Left lung (tissue), 10 donors: ENCODE results near the gene ST7. TPM values are rescaled to one million over a fixed set of nuclear protein-coding genes. Genes with fewer than 3 reads are reported as not detected.

Source experiments
- ATAC-seq: fragments of 200-7000 bp; cut with Tn5 transposase; one replicate; pipeline ENCODE4 v1.9.1; 2020; ENCODE audit warnings: moderate library complexity
- DNase-seq, 4 donors: peaks; one replicate each; pipeline ENCODE4 v3.0.0-alpha.2; 2013 to 2020
- H3K27ac ChIP-seq, 2 donors: fragments of 200-600 bp; sonication (generic) in 1 of 2; one replicate each; pipeline versions ENCODE4 v1.5.0 to v1.8.0; 2020 to 2021
- H3K27me3 ChIP-seq, 2 donors: fragments of 200-600 bp; sonication (generic) in 1 of 2; one replicate each; pipeline versions ENCODE4 v1.5.0 to v1.8.0; 2020 to 2021
- H3K36me3 ChIP-seq, 2 donors: fragments of 200-600 bp; sonication (generic) in 1 of 2; one replicate each; pipeline versions ENCODE4 v1.5.0 to v1.8.0; 2020 to 2021
- H3K4me1 ChIP-seq, 2 donors: fragments of 200-600 bp; one replicate each; pipeline ENCODE4 v1.8.0; 2021
- H3K4me3 ChIP-seq, 2 donors: fragments of 200-600 bp; sonication (generic) in 1 of 2; one replicate each; pipeline versions ENCODE4 v1.5.0 to v1.8.0; 2020 to 2021; ENCODE audit warnings: mild to moderate bottlenecking in 1 of 2
- H3K9me3 ChIP-seq, 2 donors: fragments of 200-600 bp; sonication (generic) in 1 of 2; one replicate each; pipeline versions ENCODE4 v1.5.0 to v1.8.0; 2020 to 2021
- CTCF ChIP-seq, 2 donors: fragments of 200-600 bp; sonication (generic) in 1 of 2; IDR thresholded peaks; one replicate each; pipeline versions ENCODE4 v1.5.0 to v1.8.0; 2021; ENCODE audit warnings: antibody characterized with exemption in 2 of 2
- intact Hi-C, 2 donors: fragments of 100-400 bp; cut with DNase I; formaldehyde crosslinking; loops; one replicate each; pipeline versions ENCODE4 v1.11.2 to v1.14.2; 2022
- polyA plus RNA-seq, 6 donors: library from polyadenylated mRNA; unstranded; fragments of 120-200 nt; gene quantifications; one replicate each; pipeline ENCODE4 v1.2.1, GENCODE V29; 2013; ENCODE audit not compliant: insufficient read length in 6 of 6
- total RNA-seq, 2 donors: library from RNA; stranded (reverse); fragmentation: NEBNext Ultra II Directional; extraction: Animal tissue kit (Norgen Biotek cat#: 25700); gene quantifications; one replicate each; pipeline ENCODE4 v1.2.1, GENCODE V29; 2021
- donor health status: DM: no; HTN: yes; CAD: no.
- donor health status: DM: no; HTN: no; CAD: no.

ST7 gene
- total and polyA plus RNA-seq, 8 donors, result 36.3 to 60.6 (median 48.4) TPM

- no peak overlapping the region for H3K27ac ChIP-seq
- intact Hi-C loops, result loop anchor here in 1 of 2 donors (10.0 kb wide), 1 partner anchor 184 kb away; no protein-coding TSS in a partner anchor
- TF ChIP-seq CTCF (IDR thresholded peaks at IDR 0.05), result no peak
- ATAC-seq (no peak), DNase-seq (no peak)
- H3K4me3 ChIP-seq, result no peak overlapping the region
- H3K9me3 ChIP-seq, result no peaks in the 10 kb centered on the region
- H3K4me1 ChIP-seq, result no peaks in the 10 kb centered on the region
- H3K27me3 ChIP-seq, result no peaks in the 10 kb centered on the region
- H3K36me3 ChIP-seq, result no peaks in the 10 kb centered on the region
Observed at GRCh38 chr7:117200786-117201458, 247.6 kb downstream of the ST7 start.

GRCh38 chr7:117202511-117202910 lies 249.2 kb downstream of the ST7 start:
- TF ChIP-seq CTCF (IDR thresholded peaks at IDR 0.05), result no peak
- intact Hi-C loops, result loop anchor here in 1 of 2 donors (10.0 kb wide), 1 partner anchor 182 kb away; no protein-coding TSS in a partner anchor
- ATAC-seq, result no peak

GRCh38 chr7:117203205-117203604 lies 249.9 kb downstream of the ST7 start:
- no peak for TF ChIP-seq CTCF (IDR thresholded peaks at IDR 0.05)
- no peak for DNase-seq
- no peaks in the 10 kb centered on the region for H3K27me3 ChIP-seq
- no peaks in the 10 kb centered on the region for H3K36me3 ChIP-seq
- H3K4me3 ChIP-seq, result no peak overlapping the region
- H3K4me1 ChIP-seq, result no peaks in the 10 kb centered on the region
- H3K27ac ChIP-seq, result no peak overlapping the region
- H3K9me3 ChIP-seq, result no peaks in the 10 kb centered on the region
- ATAC-seq, result no peak
- intact Hi-C loops, result loop anchor here in 1 of 2 donors (10.0 kb wide), 1 partner anchor 182 kb away; no protein-coding TSS in a partner anchor

More at GRCh38 chr7:117202511-117202910, 249.2 kb downstream of the ST7 start:
- no peaks in the 10 kb centered on the region for H3K9me3 ChIP-seq
- no peaks in the 10 kb centered on the region for H3K4me1 ChIP-seq
- no peak overlapping the region for H3K4me3 ChIP-seq
- DNase-seq, result no peak
- no peak overlapping the region for H3K27ac ChIP-seq
- H3K36me3 ChIP-seq, result no peaks in the 10 kb centered on the region
- H3K27me3 ChIP-seq, result no peaks in the 10 kb centered on the region

GRCh38 chr7:117205873-117206272 lies 252.6 kb downstream of the ST7 start:
- intact Hi-C loops, result loop anchor here in 1 of 2 donors (10.0 kb wide), 1 partner anchor 179 kb away; no protein-coding TSS in a partner anchor
- Histone ChIP-seq H3K4me1 (no peaks in the 10 kb centered on the region), H3K9me3 (no peaks in the 10 kb centered on the region), H3K4me3 (no peak overlapping the region), H3K27ac (no peak overlapping the region), H3K27me3 (no peaks in the 10 kb centered on the region), H3K36me3 (peaks cover 0 to 5% of the 10 kb centered on the region in 2 donors)
- ATAC-seq (no peak), DNase-seq (no peak)
- no peak for TF ChIP-seq CTCF (IDR thresholded peaks at IDR 0.05)

- no peak for TF ChIP-seq CTCF (IDR thresholded peaks at IDR 0.05)
- no peak for DNase-seq
- ATAC-seq, result no peak
- Histone ChIP-seq H3K4me1 (peaks cover 0 to 3% of the 10 kb centered on the region in 2 donors), H3K27me3 (no peaks in the 10 kb centered on the region), H3K36me3 (peaks cover 0 to 5% of the 10 kb centered on the region in 2 donors), H3K27ac (no peak overlapping the region), H3K4me3 (no peak overlapping the region), H3K9me3 (no peaks in the 10 kb centered on the region)
- intact Hi-C loops, result loop anchor here in 1 of 2 donors (10.0 kb wide), 1 partner anchor 177 kb away; no protein-coding TSS in a partner anchor
Observed at GRCh38 chr7:117208257-117208656, 255.0 kb downstream of the ST7 start.
